A549 (cell line): ENCODE measurements around the gene TET2.

Source experiments
- CEBPB ChIP-seq, 2 experiments: fragments of >200 bp in 1 of 2; sonication (Bioruptor Twin) in 1 of 2; formaldehyde crosslinking in 1 of 2; IDR thresholded peaks; 2 replicates each; pipeline ENCODE4 v1.6.1; 2012 to 2016
- CHD2 ChIP-seq: fragments of 150-350 bp; IDR thresholded peaks from 2 replicates; pipeline ENCODE4 v1.6.1; 2014; ENCODE audit warnings: low read length; ENCODE audit not compliant: partially characterized antibody
- CTCF ChIP-seq: fragments of >200 bp; sonication (Bioruptor Twin); formaldehyde crosslinking; IDR thresholded peaks from 3 replicates; pipeline ENCODE4 v1.5.1; 2016
- HMGXB4 ChIP-seq: fragments of 250-450 bp; sonication (Bioruptor Pico); IDR thresholded peaks from 2 replicates; pipeline ENCODE4 v1.5.0; 2021; ENCODE audit warnings: mild to moderate bottlenecking, moderate library complexity, borderline replicate concordance
- HOXB5 ChIP-seq: fragments of 250-450 bp; sonication (Bioruptor Pico); IDR thresholded peaks from 2 replicates; pipeline ENCODE4 v1.5.0; 2020; ENCODE audit warnings: mild to moderate bottlenecking, moderate library complexity
- JUN ChIP-seq, 2 experiments: fragments of >200 bp; sonication (Bioruptor Twin); formaldehyde crosslinking; IDR thresholded peaks; 2 replicates in 1 of 2; 3 replicates in 1 of 2; pipeline ENCODE4 v1.6.1; 2016 to 2017
- MAX ChIP-seq: IDR thresholded peaks from 2 replicates; pipeline ENCODE4 v1.6.1; 2012
- NFE2L2 ChIP-seq: fragments of 150-350 bp; conservative IDR thresholded peaks from 2 replicates; pipeline ENCODE4 v1.6.1; 2014; ENCODE audit warnings: low read length
- POLR2A ChIP-seq: IDR thresholded peaks from 2 replicates; pipeline ENCODE4 v1.6.1; 2012; ENCODE audit warnings: mild to moderate bottlenecking, low read length
- RARB ChIP-seq: fragments of 250-450 bp; sonication (Bioruptor Pico); IDR thresholded peaks from 2 replicates; pipeline ENCODE4 v1.8.0; 2021; ENCODE audit warnings: mild to moderate bottlenecking, moderate library complexity
- REST ChIP-seq: fragments of 200-600 bp; sonication (generic); IDR thresholded peaks from 2 replicates; pipeline ENCODE4 v1.6.1; 2016; ENCODE audit warnings: antibody characterized with exemption, mild to moderate bottlenecking, moderate library complexity
- RFX5 ChIP-seq: fragments of 450-650 bp; IDR thresholded peaks from 2 replicates; pipeline ENCODE4 v1.7.1; 2014; ENCODE audit warnings: antibody characterized with exemption, mild to moderate bottlenecking, moderate library complexity
- SMC3 ChIP-seq: fragments of >200 bp; sonication (Bioruptor Twin); formaldehyde crosslinking; IDR thresholded peaks from 3 replicates; pipeline ENCODE4 v1.6.1; 2018; ENCODE audit warnings: inconsistent platforms

GRCh38 chr4:105179539-105180401 lies 33.1 kb downstream of the TET2 start:
- TF ChIP-seq REST (no peak), HMGXB4 (CRISPR knock-in tag) (no peak), MAX (no peak), CTCF (no peak), POLR2A (no peak), JUN (IDR thresholded peaks at IDR 0.05) (no peak), RFX5 (no peak), RARB (CRISPR knock-in tag) (no peak), CEBPB (IDR thresholded peaks at IDR 0.05) (no peak), HOXB5 (CRISPR knock-in tag) (no peak), NFE2L2 (no peak), SMC3 (no peak), CHD2 (no peak)
